GM18517 (cell line): Measurements from ENCODE around the gene ARSG.
"Not testable (repeated sequence)": the region's sequence is repeated elsewhere in the genome, so short reads cannot be mapped to it uniquely, and the experiment has no call there.

Experiments used
- ATAC-seq: cut with Tn5 transposase; IDR thresholded peaks from one replicate; pipeline ENCODE4 v1.9.1; 2021; ENCODE audit warnings: mild to moderate bottlenecking, moderate library complexity; ENCODE audit not compliant: unreplicated experiment

Gene ARSG

DNA sequence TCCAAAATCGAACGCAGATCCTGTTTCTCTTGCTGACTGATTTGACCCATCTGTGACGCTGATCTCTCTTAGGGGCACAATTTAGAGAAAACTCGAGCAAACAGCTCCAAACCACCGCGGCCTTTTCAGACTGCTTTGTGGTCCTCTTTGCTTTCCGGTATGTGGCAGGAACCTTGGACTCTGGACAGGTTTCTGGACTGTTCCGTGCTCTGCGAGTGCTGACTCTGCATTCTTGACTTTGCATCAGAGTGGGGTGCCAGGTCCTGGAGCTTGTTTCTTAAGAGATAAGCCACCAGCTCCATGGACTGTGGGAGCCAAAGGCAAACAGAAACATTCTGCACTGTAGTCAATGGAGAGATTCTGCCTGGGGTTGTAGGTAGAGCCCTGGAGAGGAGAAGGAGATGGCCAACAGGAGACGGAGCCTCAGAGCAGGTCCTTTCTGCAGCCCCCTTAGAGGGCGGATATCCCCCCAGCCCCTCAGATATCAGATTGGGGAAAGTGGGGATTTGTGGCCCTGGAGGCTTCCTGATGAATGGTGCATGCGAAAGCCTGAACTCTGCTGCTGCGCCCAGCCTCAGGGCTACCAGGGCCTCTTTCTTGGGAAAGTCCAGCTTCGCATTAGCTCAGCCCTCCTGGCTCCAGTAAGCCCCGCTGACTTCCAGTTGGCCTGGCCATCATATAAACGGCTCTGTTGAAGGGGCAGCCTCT is 100.4 kb downstream of the ARSG start:
- no peak for ATAC-seq

DNA sequence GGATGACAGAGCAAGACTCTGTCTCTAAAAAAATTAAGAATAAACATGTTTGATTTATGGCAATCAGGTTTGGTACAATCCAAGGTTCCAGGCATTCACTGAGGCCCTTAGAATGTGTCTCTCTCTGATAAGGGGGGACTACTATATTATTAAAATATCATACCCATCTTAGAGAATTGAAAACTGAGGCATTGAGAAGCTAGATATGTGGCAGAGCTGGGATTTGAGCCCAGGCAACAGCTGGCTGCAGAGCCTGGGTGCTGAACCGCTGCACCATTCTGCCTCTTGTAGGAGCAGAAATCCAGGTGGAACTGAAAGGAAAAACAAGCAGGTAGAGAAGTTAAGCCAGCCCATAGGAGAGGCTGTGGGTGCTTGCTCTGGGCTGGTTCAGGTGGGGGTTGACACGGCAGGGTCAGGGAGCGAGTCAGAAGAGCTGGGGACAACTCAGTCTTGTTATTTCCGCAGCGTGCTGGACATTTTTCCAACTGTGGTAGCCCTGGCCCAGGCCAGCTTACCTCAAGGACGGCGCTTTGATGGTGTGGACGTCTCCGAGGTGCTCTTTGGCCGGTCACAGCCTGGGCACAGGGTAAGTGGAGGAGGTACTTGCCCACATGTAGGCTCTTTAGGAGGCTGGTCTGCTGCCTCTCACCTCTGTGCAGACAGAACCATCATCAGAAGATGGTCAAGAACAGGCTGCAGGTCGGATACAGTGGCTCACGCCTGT is 103.5 kb downstream of the ARSG start:
- no peak for ATAC-seq

DNA sequence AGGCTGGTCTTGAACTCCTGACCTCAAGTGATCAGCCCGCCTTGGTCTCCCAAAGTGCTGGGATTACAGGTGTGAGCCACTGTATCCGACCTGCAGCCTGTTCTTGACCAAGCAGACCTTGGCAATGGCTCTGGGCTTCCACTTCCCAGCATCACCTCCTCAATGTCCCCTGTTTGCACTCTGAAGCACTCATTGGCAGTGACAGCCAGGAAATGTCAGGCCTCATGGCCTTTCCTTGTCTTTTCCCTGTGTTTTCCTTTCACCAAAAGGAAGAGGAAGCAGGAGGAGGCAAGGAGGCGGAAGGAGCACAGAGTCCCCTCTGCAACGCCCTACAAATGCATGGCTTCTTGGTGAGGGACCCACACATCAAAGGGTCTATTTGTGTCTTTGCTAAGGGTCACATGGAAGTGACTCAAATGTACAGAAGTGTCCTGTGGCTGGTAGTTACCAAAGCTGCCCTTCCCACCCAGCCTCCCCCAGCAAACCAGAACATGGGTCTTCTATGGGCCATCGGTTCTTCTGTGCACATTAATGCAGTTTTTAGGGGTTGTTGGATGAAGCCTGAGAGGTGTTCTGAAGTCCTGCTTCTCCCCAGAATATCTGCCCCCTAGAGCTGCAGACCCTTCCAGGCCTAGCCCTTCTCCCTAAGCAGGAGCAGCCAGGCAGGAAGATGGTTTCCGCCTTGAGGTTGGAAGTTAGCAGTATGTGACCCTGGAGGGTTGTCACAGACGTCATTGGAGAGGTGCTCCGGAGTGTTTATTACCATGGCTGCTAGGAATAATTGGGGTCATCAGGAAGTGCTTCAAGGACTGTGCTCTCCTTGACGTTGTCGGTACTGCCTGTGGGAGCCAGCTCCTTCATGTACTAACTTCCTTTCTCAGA is 105.2 kb downstream of the ARSG start:
- no peak for ATAC-seq

DNA sequence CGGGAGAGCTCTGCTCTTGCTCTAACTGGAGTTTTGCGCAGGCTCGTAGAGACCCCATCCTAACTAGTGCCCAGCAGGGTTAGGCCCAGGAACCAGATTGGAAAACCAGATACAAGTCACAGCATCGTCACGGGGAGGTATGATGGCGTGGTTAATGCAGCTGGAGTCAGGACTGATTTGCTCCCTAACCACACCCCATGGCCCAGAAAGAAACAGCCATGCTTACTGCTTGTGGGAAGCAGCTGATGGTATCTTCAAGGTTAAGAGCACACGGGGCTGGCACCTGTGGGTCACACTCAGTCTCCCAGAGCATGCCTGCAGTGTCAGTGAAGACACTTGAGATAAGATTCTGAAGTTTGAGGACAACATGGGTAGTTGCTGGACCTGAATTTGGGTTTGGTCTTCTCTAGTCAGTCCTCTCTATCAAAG is 105.8 kb downstream of the ARSG start:
- no peak for ATAC-seq

DNA sequence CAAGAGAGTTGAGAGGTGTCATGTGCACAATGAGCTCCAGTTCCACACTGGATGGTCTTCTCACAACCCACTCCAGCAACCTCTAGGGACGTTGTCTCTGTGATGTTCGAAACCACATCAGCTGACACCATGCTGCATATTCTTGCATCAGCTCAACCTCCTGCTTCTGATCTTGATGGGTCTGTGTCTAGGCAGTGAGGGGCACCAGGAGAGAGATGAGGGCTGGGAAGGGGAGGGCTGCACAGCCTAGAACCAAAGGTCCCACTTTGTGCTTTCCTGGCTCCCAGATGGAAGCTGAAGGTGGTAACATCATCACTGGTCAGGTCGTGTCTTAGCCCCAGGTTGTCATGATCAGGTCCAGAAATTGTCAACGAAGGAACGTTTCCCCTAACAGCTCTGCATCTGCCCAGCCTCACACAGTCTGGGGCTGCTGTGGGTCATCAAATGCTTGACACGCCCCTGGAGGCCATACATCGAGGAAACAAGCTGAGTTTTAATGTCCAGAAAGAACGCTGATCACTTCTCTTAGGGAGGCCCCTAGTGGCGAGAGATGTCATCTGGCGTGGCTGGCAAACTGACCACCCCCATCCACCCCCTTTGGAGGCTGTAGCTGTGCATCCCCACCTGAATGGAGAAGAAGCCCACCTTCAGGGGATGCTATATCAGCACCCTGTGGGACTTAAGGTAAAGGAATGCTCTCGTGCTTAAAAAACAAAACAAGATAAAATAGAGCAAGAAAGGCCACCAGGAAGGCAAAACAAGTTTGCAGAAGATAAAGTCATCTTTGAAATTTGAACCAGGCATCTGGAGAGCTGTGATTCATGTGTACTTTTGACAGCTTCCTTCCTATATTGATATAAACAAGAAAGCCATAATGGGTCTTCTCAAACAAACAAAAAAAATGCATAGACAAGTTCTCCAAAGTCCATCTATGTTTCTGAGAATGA is 107.7 kb downstream of the ARSG start:
- ATAC-seq = peak; percentile 75

DNA sequence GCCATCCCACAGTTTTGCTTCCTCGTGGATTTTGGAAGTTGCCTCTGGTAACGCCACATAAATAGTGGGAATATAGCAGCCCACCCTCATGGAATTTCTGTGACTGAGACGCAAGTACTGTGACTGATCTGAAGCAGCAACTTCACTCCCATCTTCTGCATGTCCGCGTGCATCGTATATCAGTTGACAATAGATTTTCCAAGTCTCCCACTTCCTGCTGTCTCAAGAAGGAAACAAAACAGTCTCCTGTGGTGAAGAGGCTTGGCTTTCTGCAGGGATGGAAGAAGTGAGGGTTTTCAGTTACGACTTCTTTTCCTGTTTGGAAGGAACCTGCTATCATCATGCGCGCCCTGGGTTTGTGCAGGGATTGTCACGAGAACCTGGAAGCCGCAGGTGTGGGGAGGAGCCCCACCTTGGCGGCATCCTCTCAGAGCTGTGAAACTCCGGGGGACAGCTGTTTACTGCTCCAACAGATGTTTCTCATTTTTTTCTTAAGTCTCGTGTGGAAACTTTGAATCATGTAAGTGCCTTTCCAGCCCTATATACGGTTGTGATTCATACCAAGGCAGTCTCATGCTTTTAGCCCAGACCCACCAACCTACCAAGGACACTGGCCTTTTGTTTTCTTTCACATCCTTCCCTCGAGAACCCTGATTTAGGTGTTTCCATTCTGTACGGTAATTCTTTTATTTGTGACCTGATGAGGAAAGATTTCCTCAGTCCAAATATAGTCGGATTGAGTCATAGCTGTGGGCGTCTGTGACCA is 108.5 kb downstream of the ARSG start:
- ATAC-seq = no peak

DNA sequence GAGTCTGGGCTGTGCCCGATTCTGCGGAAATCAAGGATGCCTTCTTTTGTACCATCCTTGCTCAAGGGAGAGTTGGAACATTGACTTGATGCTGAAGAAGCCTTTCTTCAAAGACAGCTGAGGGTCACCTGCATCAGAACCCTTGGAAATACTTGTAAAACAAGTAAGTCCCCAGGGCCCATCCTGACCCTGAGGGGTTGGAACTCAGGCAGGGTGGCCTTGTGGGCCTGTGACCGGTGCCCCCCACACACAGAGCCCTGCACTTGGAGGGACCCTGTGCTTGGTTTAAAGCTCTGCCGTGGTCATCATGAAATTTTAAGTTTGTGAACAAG is 109.1 kb downstream of the ARSG start:
- ATAC-seq = no peak

DNA sequence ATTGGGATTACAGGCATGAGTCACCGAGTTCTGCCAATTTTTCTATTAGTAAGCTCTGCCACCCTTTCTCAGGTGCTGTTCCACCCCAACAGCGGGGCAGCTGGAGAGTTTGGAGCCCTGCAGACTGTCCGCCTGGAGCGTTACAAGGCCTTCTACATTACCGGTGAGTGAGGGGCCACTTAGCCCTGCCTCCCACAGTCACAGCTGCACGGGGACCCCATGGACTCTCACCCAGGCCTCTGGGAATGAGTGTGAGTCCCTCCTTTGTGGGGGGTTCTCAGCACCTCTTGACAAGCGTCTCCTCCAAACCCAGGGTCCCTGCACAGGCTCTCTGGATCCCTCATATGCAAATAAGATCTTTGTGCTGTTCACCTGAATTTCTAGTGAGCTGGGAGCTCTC is 110.0 kb downstream of the ARSG start:
- ATAC-seq = no peak

DNA sequence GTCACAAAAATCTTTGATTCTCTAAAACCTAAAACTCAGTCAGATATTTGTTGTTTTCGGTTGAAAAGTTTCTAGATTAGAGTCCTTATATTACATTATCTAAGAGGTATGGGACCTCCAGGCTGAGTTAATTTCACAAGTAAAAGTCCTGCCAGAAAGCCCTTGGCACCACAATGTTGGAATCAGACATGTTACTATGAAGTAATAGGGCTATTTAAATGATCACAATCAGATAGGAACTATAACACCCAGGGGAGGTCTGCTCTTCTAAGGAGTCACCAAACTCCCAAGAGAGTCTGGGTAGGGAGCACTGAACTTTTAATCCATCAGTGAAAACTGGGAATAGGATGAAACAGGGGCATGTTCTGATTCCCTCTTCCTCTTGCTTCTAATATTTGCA is 111.8 kb downstream of the ARSG start:
- no peak for ATAC-seq

DNA sequence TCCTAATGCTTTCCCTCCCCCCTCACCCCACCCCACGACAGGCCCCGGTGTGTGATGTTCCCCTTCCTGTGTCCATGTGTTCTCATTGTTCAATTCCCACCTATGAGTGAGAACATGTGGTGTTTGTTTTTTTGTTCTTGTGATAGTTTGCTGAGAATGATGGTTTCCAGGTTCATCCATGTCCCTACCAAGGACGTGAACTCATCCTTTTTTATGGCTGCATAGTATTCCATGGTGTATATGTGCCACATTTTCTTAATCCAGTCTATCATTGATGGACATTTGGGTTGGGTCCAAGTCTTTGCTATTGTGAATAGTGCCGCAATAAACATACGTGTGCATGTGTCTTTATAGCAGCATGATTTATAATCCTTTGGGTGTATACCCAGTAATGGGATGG is 112.5 kb downstream of the ARSG start:
- ATAC-seq = not testable (repeated sequence)

DNA sequence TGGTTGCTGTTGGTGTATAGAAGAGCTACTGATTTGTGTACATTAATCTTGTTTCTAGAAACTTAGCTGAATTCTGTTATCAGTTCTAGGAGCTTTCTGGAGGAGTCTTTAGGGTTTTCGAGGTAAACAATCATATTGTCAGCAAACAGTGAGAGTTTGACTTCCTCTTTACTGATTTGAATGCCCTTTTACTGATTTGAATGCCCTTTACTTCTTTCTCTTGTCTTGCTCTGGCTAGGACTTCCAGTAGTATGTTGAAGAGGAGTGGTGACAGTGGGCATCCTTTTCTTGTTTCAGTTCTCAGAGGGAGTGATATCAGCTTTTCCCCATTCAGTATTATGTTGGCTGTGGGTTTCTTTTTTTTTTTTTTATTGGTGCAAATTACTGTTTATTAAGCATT is 116.4 kb downstream of the ARSG start:
- ATAC-seq = not testable (repeated sequence)

DNA sequence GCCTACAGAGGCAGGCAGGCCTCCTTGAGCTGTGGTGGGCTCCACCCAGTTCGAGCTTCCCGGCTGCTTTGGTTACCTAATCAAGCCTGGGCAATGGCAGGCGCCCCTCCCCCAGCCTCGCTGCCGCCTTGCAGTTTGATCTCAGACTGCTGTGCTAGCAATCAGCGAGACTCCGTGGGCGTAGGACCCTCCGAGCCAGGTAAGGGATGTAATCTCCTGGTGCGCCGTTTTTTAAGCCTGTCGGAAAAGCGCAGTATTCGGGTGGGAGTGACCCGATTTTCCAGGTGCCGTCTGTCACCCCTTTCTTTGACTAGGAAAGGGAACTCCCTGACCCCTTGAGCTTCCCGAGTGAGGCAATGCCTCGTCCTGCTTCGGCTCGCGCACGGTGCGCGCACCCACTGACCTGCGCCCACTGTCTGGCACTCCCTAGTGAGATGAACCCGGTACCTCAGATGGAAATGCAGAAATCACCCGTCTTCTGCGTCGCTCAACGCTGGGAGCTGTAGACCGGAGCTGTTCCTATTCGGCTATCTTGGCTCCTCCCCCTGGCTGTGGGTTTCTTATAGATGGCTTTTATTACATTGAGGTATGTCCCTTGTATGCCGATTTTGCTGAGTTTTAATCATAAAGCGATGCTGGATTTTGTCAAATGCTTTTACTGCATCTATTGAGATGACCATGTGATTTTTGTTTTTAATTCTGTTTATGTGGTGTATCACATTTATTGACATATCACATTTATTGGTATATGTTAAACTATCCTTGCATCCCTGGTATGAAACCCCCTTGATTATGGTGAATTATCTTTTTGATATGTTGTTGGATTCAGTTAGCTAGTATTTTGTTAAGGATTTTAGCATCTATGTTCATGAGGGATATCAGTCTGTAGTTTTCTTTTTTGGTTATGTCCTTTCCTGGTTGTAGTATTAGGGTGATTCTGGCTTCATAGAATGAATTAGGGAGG is 122.6 kb downstream of the ARSG start:
- not testable (repeated sequence) for ATAC-seq

DNA sequence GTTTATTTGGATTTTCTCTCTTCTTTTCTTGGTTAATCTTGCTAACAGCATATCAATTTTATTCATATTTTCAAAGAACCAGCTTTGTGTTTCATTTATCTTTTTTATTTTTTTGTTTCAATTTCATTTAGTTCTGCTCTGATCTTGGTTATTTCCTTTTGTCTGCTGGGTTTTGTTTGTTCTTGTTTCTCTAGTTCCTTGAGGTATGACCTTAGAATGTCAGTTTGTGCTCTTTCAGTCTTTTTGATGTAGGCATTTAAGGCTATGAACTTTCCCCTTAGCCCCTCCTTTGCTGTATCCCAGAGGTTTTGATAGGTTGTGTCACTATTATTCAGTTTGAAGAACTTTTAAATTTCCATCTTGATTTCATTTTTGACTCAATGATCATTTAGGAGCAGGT is 123.6 kb downstream of the ARSG start:
- ATAC-seq = not testable (repeated sequence)

DNA sequence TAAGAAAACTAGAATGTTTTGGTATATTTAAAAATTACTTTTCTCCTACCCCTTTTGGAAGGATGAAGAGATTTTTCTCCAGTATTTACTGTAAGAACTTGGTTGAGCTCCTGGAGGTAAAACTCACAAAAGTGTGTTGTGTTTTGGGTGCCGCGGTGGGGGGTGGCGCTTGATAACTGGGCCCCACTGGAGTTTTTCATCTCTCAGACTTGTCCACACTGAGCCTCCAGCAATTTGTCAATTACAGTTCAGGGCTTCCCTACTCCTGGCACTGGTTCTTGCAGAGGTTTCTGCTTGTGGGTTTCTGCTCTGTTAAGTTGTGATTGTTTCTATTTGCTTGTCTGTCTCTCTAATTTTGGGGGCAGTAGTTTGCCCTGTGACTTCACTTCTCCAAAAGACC is 126.0 kb downstream of the ARSG start:
- no peak for ATAC-seq

DNA sequence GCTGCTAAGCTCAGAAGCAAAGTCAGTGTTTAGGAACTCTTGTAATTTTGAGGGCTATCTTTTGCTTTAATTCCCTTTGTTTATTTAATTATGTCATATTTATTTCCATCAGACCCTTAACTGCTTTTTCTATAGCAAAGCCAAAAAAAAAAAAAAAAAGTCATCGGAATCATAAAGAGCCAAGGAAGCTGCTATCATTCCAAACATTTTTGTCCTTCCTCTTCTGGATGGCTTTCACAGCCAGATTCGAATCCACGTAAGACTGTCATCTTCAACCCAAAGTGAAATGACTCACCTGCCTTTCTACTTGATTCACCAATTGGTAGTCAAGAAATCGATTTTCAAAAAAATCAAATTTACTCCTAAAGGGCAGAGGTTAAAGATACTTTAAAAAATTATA is 127.6 kb downstream of the ARSG start:
- no peak for ATAC-seq

DNA sequence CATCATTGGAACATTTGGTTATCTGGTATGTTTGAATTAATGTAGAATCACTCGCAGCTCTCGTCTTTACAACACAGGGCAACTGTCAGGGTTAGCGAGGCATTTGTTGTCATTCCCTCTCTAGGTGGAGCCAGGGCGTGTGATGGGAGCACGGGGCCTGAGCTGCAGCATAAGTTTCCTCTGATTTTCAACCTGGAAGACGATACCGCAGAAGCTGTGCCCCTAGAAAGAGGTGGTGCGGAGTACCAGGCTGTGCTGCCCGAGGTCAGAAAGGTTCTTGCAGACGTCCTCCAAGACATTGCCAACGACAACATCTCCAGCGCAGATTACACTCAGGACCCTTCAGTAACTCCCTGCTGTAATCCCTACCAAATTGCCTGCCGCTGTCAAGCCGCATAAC is 128.8 kb downstream of the ARSG start:
- no peak for ATAC-seq

DNA sequence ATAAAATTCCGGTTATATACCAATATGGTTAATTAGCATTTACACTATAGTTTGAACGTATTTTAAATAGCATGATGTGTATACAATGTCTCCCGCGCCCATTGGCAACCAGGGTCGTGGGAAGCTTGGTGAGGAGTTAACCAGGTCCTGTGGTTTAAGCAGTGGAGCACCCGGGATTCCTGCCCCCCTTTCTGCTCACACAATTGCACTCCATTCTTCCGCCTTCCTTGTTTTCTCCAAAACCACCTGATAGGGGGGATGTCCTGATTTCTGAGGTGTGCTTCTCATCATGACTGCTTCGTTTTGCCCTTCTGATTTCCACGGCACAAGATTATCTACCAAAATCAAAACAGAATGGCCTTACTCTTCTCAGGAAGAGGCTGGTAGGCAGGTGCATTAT is 130.2 kb downstream of the ARSG start:
- no peak for ATAC-seq

DNA sequence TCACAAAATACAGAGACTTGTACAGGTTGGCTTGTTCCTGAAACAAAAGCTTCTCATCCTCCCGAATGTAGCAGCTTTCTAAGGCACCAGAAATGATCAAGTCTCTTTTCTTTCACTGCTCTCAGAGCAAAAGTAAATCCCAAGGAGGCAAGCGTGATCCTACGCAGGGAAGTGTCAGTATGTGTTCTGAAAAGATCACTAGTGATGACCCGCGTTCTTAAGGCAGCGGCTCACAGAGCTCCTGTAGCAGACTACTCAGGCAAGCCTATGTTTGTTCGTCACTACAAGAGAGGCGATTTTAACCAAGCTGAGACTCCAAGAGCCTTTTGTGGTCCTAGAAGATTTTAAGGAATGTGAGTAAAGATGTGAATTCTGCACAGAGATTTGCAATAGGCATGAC is 131.5 kb downstream of the ARSG start:
- no peak for ATAC-seq

DNA sequence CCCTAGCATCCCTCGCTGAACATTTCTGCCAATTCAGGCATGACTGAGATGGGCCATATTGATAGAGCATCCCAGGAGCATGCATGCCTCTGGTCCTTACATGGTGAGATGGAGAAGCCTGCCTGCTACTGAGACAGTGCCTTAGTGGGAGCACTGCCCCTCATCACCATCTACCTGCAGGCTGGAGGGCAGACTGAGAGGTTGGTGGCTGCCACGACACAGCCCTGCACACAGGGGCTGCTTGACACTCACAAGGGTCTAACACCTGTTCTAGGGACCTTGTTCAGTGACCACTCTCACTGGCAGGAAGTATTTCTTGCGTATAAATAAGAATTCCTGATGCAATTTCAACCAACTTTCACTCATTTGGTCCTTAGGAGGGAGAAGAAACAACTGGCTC is 132.0 kb downstream of the ARSG start:
- ATAC-seq = no peak
